Testis (tissue), 3 donors: Measurements from ENCODE around the gene CYS1. TPM values are rescaled to one million over a fixed set of nuclear protein-coding genes. Genes with fewer than 3 reads are reported as not detected.

Source experiments
- DNase-seq: peaks from one replicate; pipeline ENCODE4 v3.0.0-alpha.2; 2019
- H3K27ac ChIP-seq, 2 donors: fragments of 200-600 bp; sonication (generic); one replicate each; pipeline ENCODE4 v1.5.1; 2019
- H3K27me3 ChIP-seq: fragments of 200-600 bp; sonication (generic); one replicate; pipeline ENCODE4 v1.5.1; 2019
- H3K36me3 ChIP-seq: fragments of 200-600 bp; sonication (generic); one replicate; pipeline ENCODE4 v1.5.1; 2017; ENCODE audit warnings: low read depth; ENCODE audit errors: missing control alignments
- H3K4me1 ChIP-seq: fragments of 200-600 bp; sonication (generic); one replicate; pipeline ENCODE4 v1.5.1; 2019
- H3K4me3 ChIP-seq, 2 donors: fragments of 200-600 bp; sonication (generic); one replicate each; pipeline ENCODE4 v1.5.1; 2017 to 2019
- H3K9me3 ChIP-seq: fragments of 200-600 bp; sonication (generic); one replicate; pipeline ENCODE4 v1.5.1; 2017
- POLR2A ChIP-seq: fragments of 450-650 bp; IDR thresholded peaks from one replicate; pipeline ENCODE4 v1.6.1; 2017; ENCODE audit warnings: antibody characterized with exemption, mild to moderate bottlenecking, moderate library complexity
- WGBS, 2 donors: methylation state at CpG; one replicate each; pipeline ENCODE4 v1.1.5; 2018; 5-methylcytosine and 5-hydroxymethylcytosine counted together
- intact Hi-C: fragments of 100-400 bp; cut with DNase I; formaldehyde crosslinking; loops from one replicate; pipeline ENCODE4 v1.15.1; 2023; ENCODE audit warnings: low total_unique reads
- polyA plus RNA-seq: library from polyadenylated mRNA; stranded (reverse); fragments of 350-450 nt; fragmentation: Illumina TruSeq; extraction: RNeasy Lipid Tissue Mini Kit (QIAGEN cat#74804); gene quantifications from one replicate; pipeline ENCODE4 v1.2.3, GENCODE V29; 2014; ENCODE audit warnings: low read depth, low replicate concordance; ENCODE audit not compliant: insufficient read depth
- small RNA-seq, 2 donors: library from RNA; depleted of rRNA; stranded (forward); fragments of <200 nt; gene quantifications; one replicate each; pipeline ENCODE3, GENCODE V24; 2016
- total RNA-seq, 2 donors: library from RNA; depleted of rRNA; stranded (reverse); fragments of >200 nt; gene quantifications; one replicate each; pipeline ENCODE4 v1.2.3, GENCODE V29; 2016
- TF ChIP-seq, protein P1 (sequence below), 3 experiments: fragments of 450-650 bp in 2 of 3; fragments of 200-600 bp in 1 of 3; sonication (generic) in 1 of 3; IDR thresholded peaks; one replicate each; pipeline ENCODE4 v1.5.1; 2016 to 2019; ENCODE audit warnings: antibody characterized with exemption in 3 of 3, mild to moderate bottlenecking in 2 of 3, moderate library complexity in 1 of 3

The CYS1 gene
- total and polyA plus RNA-seq, 3 donors from 2014 or later = 3.7 to 5.5 (median 4.3) TPM

- H3K4me3 ChIP-seq = no peak overlapping the region
- no peak for DNase-seq
- no peaks in the 10 kb centered on the region for H3K9me3 ChIP-seq
- no peak overlapping the region for H3K27ac ChIP-seq
- H3K36me3 ChIP-seq = no peaks in the 10 kb centered on the region
- no peak for TF ChIP-seq POLR2A
- TF ChIP-seq, protein P1, sequence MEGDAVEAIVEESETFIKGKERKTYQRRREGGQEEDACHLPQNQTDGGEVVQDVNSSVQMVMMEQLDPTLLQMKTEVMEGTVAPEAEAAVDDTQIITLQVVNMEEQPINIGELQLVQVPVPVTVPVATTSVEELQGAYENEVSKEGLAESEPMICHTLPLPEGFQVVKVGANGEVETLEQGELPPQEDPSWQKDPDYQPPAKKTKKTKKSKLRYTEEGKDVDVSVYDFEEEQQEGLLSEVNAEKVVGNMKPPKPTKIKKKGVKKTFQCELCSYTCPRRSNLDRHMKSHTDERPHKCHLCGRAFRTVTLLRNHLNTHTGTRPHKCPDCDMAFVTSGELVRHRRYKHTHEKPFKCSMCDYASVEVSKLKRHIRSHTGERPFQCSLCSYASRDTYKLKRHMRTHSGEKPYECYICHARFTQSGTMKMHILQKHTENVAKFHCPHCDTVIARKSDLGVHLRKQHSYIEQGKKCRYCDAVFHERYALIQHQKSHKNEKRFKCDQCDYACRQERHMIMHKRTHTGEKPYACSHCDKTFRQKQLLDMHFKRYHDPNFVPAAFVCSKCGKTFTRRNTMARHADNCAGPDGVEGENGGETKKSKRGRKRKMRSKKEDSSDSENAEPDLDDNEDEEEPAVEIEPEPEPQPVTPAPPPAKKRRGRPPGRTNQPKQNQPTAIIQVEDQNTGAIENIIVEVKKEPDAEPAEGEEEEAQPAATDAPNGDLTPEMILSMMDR (IDR thresholded peaks at IDR 0.05) = no peak
- 76 to 78% methylated on average over 20 to 22 of the region's 22 CpGs for WGBS, 2 donors
- intact Hi-C loops = no loop called here
- no peaks in the 10 kb centered on the region for H3K27me3 ChIP-seq
- peaks cover 22% of the 10 kb centered on the region for H3K4me1 ChIP-seq
Measured at GRCh38 chr2:10007921-10008808, 72.0 kb downstream of the CYS1 start.

DNA sequence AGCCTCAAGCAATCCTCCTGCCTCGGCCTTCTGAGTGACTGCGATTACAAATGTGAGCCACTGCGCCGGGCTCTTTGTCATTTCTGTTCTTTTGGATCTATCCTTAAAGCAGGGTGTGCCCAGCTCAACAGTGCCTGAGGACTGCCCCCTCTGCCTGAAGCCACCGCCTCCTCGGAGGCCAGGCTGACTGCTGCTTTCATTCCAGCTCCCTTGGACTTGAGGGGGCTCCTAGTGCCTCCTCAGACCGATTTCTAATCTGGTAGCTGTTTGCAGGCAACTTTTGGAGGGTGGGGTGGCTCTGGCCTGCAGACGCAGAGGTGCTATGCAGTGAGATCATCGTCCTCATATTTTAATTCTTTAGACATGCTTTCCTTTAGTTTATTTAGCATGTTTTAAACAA, 72.8 kb downstream of the CYS1 start:
- H3K9me3 ChIP-seq = no peaks in the 10 kb centered on the region
- intact Hi-C loops = no loop called here
- no peak for TF ChIP-seq POLR2A
- TF ChIP-seq, protein P1 (IDR thresholded peaks at IDR 0.05) = no peak
- no peaks in the 10 kb centered on the region for H3K36me3 ChIP-seq
- no peaks in the 10 kb centered on the region for H3K27me3 ChIP-seq
- 71 to 89% methylated on average over 8 to 9 of the region's 9 CpGs for WGBS, 2 donors
- peaks cover 22% of the 10 kb centered on the region for H3K4me1 ChIP-seq
- no peak overlapping the region for H3K4me3 ChIP-seq
- DNase-seq = no peak
- no peak overlapping the region for H3K27ac ChIP-seq

Small RNAs within 50 kb of the gene (small RNA-seq; reads per million reads assigned to genes)
- gene RF00568 = 0 reads per million in 2 donors

Other genes with a start within 250 kb of the CYS1 start
- 10 to 100 TPM; 22.0 TPM for gene TAF1B, start 236.9 kb downstream of the CYS1 start, total RNA-seq
- 13.3 TPM for gene TAF1B, start 236.9 kb downstream of the CYS1 start, polyA plus RNA-seq
- 1 to 10 TPM; 8.0 to 8.3 TPM for gene GRHL1, start 128.7 kb downstream of the CYS1 start, total RNA-seq
- 4.6 TPM for gene GRHL1, start 128.7 kb downstream of the CYS1 start, polyA plus RNA-seq
- 10 to 100 TPM; 55.0 to 55.3 TPM for gene KLF11, start 36.9 kb downstream of the CYS1 start, total RNA-seq
- gene KLF11, start 36.9 kb downstream of the CYS1 start, polyA plus RNA-seq = 72.2 TPM
- gene RRM2, start 42.3 kb upstream of the CYS1 start, total RNA-seq = 10 to 100 TPM in 1 of 2 donors, 1 to 10 TPM in 1; 7.2 to 18.1 TPM
- 14.9 TPM for gene RRM2, start 42.3 kb upstream of the CYS1 start, polyA plus RNA-seq
- 100 to 1,000 TPM; 215 to 263 TPM for gene HPCAL1, start 222.5 kb upstream of the CYS1 start, total RNA-seq
- 99.5 TPM for gene HPCAL1, start 222.5 kb upstream of the CYS1 start, polyA plus RNA-seq